RWPE1 (cell line): ENCODE results near the gene FAM3D.
"Not testable (repeated sequence)": the region's sequence is repeated elsewhere in the genome, so short reads cannot be mapped to it uniquely, and the experiment has no call there.

Source experiments
- CTCF ChIA-PET: fragments of 350-600 bp; sonication (Branson Sonifier 250); formaldehyde crosslinking; extraction: SDS; loops from one replicate; lab custom pipeline; 2021; lab: Yijun Ruan, JAX
- POLR2A ChIA-PET: fragments of 400-600 bp; formaldehyde crosslinking; extraction: SDS; loops from one replicate; lab custom pipeline; 2020; ENCODE audit warnings: antibody characterized with exemption; ENCODE audit not compliant: low non-redundant PET; lab: Yijun Ruan, JAX
- DNase-seq: peaks from one replicate; pipeline ENCODE4 v3.0.0; 2012; ENCODE audit warnings: low spot score
- H3K27ac ChIP-seq: fragments of 450-650 bp; 2 replicates; pipeline ENCODE4 v1.5.1; 2017
- TF ChIP-seq, protein P1 (sequence below): fragments of 450-650 bp; conservative IDR thresholded peaks from 2 replicates; pipeline ENCODE4 v1.5.1; 2017; ENCODE audit warnings: low read depth, mild to moderate bottlenecking

FAM3D gene, protein sequence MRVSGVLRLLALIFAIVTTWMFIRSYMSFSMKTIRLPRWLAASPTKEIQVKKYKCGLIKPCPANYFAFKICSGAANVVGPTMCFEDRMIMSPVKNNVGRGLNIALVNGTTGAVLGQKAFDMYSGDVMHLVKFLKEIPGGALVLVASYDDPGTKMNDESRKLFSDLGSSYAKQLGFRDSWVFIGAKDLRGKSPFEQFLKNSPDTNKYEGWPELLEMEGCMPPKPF

DNA sequence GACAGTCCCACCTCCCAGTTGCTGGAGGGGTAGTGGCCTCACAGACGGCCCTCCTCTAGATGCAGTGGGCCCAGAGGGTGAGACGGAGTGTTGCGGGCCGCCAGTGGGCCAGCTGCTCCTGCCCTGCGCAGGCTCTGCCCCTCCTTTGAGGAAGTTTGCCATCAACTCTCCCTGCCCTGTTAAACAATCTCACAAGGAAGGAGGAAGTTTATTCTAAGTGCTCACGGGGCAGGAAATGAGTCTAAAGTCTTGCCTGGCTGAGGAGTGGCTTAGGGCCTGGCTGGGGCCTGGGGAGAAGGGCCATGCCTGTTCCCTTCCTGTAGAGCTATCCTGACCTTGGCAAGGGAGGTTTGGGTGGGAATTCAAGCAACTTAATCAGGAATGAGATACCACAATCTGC is at the start of gene FAM3D:
Gene FAM3D (minus strand): TSS at position 92 of the 400 bp plus-strand sequence. CDS start 11,211 bp downstream, outside the sequence.
- no peak within 1 kb of the TSS for H3K27ac ChIP-seq
- TF ChIP-seq, protein P1, sequence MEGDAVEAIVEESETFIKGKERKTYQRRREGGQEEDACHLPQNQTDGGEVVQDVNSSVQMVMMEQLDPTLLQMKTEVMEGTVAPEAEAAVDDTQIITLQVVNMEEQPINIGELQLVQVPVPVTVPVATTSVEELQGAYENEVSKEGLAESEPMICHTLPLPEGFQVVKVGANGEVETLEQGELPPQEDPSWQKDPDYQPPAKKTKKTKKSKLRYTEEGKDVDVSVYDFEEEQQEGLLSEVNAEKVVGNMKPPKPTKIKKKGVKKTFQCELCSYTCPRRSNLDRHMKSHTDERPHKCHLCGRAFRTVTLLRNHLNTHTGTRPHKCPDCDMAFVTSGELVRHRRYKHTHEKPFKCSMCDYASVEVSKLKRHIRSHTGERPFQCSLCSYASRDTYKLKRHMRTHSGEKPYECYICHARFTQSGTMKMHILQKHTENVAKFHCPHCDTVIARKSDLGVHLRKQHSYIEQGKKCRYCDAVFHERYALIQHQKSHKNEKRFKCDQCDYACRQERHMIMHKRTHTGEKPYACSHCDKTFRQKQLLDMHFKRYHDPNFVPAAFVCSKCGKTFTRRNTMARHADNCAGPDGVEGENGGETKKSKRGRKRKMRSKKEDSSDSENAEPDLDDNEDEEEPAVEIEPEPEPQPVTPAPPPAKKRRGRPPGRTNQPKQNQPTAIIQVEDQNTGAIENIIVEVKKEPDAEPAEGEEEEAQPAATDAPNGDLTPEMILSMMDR = no peak
- ChIA-PET CTCF (interaction anchor here (0.6 to 0.7 kb wide), 2 partner anchors 24 to 231 kb away, joined by 3 read pairs; no protein-coding TSS in a partner anchor), POLR2A (no interaction called here)
- DNase-seq = no peak

DNA sequence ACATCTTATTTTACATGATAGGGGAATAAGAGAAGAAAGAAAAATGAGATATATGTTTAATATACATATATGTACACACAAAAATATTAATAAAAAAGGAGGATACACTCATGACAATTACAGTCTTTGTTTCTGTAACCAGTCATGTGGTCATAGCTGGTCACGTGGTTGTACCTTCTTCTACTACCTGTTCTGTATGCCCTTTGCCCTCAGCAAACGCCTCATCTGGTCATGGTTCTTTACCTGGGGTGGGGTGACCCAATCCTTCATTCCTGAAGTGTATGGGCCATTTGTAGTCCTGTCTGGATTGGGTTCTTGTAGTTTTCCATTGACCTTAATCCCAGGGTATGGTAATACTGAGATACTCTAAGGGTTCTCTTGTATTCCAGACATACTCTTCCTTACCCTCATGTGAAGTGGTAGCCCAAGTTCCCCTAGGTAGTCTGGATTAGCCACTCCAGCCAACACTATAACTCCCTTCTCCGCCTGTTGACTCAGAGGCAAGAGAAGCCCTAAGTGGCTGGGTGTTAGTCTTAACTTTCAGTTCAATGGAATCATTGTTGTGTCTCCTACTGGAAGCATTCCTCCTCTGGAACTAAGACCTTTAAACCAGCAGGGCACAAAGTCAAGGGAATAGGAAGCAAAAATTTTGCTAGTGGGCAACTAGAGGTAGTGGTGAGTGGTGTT is 47.3 kb upstream of the FAM3D start:
- no peak overlapping the region for H3K27ac ChIP-seq
- TF ChIP-seq, protein P1 = no peak
- ChIA-PET POLR2A (no interaction called here), CTCF (no interaction called here)
- DNase-seq = no peak

DNA sequence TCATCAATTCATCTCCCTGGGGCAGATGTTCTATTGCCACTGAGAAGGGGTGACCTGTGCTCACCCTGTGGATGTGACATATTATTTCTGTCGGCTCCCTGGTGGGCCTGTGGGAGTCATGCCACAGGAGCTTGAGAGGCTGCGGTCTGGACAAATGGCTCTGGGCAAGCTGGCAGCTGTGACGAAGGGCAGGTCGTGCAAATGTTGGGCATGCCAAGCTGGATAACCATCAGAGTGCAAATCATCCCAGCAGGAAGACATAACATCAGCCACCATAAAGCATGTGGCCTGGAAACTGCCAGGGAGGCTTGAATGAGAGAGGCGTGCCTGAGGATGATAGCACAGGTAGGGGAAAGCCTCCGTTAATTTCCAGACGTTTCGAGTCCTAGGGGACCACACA is 45.3 kb upstream of the FAM3D start:
- ChIA-PET POLR2A (no interaction called here), CTCF (no interaction called here)
- no peak overlapping the region for H3K27ac ChIP-seq
- TF ChIP-seq, protein P1 = no peak
- DNase-seq = no peak

DNA sequence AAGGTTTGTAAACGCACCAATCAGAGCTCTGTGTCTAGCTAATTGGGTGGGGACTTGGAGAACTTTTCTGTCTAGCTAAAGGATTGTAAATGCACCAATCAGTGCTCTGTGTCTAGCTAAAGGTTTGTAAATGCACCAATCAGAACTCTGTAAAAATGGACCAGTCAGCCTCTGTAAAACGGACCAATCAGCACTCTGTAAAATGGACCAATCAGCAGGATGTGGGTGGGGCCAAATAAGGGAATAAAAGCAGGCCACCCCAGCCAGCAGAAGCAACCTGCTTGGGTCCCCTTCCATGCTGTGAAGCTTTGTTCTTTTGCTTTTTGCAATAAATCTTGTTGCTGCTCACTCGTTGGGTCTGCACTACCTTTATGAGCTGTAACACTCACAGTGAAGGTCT is 42.4 kb upstream of the FAM3D start:
- CTCF ChIA-PET, DNase-seq, H3K27ac ChIP-seq, POLR2A ChIA-PET: not testable (repeated sequence)

DNA sequence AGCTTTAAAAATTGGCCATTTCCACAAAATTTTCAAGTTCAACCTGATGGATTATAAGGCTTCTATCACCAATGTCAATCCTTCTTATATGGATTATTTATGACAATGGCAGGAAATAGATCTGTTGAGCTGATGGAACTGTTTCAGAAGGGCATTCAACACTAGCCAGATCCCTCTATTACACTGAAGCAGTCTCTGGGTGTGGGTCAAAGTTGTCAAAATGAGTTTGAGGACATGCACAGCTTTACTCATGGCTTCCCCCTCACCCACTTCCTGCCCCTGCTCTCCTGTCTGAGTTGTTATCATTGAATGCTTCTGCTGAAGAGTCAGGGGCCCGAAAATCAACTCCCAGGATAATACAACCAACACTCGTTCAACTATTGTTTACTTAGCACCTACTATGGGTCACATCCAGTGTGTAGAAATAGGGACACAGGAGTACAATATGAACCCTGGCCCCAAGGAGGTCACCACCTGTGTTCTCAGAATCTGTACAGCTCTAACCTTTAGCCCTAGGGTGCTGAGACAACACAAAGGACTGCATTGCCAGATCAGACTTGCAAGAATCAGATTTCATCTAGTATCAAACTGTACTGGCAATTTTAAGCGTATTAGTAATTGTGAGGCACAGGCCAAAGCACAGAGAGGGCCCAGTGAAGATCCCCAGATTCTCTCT is 41.7 kb upstream of the FAM3D start:
- CTCF ChIA-PET = interaction anchor here (0.7 kb wide), 1 partner anchor 87 kb away, joined by 5 read pairs; no protein-coding TSS in a partner anchor
- no peak overlapping the region for H3K27ac ChIP-seq
- no peak for DNase-seq
- TF ChIP-seq, protein P1 = no peak
- POLR2A ChIA-PET = interaction anchor here (0.5 kb wide), 1 partner anchor 11 kb away, joined by 3 read pairs; no protein-coding TSS in a partner anchor

DNA sequence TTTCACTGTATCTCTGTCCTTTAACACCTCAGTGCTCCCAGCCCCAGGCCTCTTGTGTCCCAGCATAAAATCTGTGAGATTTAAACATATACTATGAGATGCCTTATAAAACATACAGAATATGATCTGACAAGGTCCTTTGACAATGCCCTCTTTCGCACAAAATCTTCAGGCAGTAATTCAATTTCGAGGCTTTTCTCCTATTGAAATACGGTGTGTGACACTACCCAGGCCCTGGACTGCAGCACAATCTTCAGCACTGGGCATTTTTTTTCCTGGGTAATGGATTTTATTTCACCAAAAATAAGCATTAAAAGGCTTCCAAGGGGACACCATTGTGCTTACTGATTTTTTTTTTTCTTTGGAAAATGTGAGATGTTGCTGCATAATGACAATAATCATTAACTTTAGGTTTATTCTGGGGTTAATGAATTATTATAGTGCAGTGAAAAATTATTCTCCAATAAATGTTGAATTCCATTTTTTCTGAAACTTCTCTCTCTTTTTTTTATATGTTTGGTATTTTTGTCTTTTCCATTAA is 40.9 kb upstream of the FAM3D start:
- H3K27ac ChIP-seq = no peak overlapping the region
- no peak for DNase-seq
- TF ChIP-seq, protein P1 = no peak
- CTCF ChIA-PET = interaction anchor here (0.7 kb wide), 1 partner anchor 87 kb away, joined by 5 read pairs; no protein-coding TSS in a partner anchor
- POLR2A ChIA-PET = no interaction called here
